Esophagus muscularis mucosa (tissue), 2 donors: ENCODE measurements around the gene FAM13A.

Experiments used
- EP300 ChIP-seq: sonication (generic); formaldehyde crosslinking; IDR thresholded peaks from one replicate; pipeline ENCODE4 v1.6.1; 2017; ENCODE audit warnings: antibody characterized with exemption
- POLR2A ChIP-seq: fragments of 450-650 bp; IDR thresholded peaks from one replicate; pipeline ENCODE4 v1.6.1; 2017; ENCODE audit warnings: antibody characterized with exemption, moderate library complexity, mild to moderate bottlenecking, low read depth

DNA sequence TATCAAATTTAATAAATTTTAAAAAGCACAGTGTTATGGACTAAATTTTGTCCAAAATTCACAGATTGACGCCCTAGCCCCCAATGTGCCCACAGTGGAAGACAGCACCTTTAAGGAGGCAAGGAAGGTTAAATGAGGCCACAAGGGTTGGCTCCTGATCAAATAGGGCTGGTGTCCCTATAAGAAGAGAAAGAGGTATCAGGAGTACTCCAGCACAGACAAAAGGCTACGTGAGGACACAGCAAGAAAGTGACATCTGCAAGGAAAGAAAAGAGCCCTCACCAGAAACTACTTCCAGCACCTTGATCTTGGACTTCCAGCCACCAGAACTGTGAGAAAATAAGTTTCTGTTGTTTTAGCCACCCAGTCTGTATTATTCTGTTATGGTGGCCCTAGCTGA lies 48.8 kb downstream of the FAM13A start:
- TF ChIP-seq EP300 (no peak), POLR2A (no peak)
